ENCODE measurements around the gene SLC35E2B.
"Not testable (repeated sequence)": the region's sequence is repeated elsewhere in the genome, so short reads cannot be mapped to it uniquely, and the experiment has no call there.

SLC35E2B gene

DNA sequence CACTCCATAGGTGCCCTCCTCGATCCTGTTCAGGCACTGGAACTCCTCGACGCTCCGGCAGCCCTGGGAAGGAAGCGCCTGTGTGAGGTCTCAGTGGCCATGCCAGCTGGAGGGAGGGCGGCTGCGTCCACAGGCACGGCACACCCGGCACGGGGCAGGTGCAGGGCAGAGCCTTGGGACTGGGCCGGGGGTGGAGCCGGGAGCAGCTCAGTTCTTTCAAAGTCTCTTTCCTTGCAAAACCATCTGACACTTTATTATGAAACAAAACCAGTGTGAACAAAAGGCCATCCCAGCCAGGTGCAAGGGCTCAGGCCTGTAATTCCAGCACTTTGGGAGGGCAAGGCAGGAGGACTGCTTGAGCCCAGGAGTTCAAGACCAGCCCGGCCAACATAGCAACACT is 54.1 kb downstream of the SLC35E2B start:
- DNase-seq (ENCODE audit: low spot score), result not testable (repeated sequence)

DNA sequence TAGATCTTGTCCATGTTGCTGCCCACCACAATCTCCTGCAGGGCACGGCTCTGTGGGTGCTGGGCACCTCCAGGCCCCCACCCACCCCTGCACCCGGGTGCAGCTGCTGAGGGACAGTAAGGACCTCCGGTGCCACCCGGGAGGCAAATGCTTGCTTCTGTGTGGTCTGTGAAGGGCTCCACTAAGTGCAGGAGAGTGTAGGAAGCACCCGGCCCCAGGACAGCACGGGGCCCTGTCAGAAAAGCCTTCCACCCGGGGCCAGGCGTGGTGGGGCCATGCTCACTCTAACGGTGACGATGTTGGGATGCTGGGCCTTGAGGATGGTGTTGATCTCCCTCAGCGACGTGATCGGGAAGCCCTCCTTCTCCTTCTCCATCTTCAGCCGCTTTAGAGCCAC is 55.1 kb downstream of the SLC35E2B start:
- not testable (repeated sequence) for DNase-seq (ENCODE audit: low spot score)

DNA sequence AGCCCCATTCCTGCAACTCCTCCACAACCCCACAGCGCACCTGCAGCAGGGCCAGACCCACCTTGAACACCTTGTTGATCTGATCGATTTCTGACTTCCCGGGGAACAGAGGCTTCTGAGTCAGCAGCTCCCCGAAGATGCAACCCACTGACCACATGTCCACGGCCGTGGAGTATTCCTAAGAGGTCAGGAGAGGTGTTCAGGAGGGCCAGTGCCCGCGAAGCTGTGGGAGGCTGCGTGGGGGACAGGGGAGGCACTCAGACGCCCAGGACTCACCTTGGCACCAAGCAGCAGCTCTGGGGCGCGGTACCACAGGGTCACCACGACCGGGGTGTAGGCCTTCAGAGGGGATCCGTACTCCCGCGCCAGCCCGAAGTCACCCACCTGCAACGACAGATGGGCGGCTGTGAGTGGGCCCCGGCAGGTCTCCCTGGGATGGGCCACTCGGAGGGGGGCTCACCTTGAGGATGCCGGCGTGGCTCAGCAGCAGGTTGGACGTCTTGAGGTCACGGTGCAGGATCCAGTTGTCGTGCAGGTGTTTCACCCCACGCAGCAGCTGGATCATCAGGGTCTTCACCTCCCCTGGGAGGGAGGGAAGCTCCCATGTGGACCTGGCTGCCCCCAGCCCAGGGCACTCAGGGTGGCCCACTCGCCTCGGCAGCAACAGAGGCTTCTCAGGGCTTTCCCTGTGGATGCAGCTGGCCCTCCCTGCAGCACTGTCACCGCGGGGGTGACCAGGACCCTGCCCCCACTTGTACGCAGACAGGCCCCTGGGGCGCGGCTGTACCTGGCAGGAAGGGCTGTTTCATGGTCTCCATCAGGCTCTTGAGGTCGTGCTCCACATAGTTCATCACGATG is 55.7 kb downstream of the SLC35E2B start:
- DNase-seq (ENCODE audit: low spot score), result not testable (repeated sequence)

DNA sequence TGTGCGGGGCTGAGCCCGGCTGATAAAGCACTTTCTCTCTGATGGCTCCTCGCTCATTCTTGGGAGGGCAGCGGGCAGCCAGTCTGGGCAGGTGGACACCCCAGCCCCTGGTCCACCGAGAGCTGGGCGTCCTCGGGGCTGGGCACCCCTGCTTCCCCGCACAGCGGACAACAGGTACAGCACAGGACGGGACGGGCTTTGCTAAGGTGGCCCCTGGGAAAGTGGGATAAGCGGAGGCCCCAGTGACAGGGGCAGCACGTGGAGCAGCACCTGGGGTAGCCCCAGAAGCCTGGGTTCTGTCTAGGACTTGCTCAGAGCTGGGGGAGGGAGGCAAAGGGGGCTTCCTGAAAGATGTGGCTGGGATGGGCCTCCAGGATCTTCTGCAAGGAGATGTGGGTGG is 58.0 kb downstream of the SLC35E2B start:
- DNase-seq (ENCODE audit: low spot score), result not testable (repeated sequence)

DNA sequence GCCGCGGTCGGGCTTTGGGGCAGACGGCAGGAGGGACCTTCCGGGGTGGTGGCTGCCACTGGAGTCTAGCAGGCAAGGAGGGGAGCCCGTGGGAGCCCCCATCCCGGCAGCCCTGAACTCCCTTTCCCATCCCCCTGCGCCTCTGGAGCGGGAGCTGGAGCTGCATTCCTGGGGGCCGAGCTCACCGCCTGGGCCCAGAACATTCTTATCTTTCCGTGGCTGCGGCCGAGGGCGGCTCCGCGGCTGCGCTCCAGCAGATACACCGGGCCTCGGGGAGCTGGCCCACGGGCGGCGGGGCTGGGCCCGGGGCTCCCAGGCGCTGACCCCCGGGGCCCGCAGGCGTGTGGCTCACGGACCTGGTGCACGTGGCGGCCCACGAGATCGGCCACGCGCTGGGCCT is 59.2 kb downstream of the SLC35E2B start:
- DNase-seq (ENCODE audit: low spot score), result not testable (repeated sequence)

DNA sequence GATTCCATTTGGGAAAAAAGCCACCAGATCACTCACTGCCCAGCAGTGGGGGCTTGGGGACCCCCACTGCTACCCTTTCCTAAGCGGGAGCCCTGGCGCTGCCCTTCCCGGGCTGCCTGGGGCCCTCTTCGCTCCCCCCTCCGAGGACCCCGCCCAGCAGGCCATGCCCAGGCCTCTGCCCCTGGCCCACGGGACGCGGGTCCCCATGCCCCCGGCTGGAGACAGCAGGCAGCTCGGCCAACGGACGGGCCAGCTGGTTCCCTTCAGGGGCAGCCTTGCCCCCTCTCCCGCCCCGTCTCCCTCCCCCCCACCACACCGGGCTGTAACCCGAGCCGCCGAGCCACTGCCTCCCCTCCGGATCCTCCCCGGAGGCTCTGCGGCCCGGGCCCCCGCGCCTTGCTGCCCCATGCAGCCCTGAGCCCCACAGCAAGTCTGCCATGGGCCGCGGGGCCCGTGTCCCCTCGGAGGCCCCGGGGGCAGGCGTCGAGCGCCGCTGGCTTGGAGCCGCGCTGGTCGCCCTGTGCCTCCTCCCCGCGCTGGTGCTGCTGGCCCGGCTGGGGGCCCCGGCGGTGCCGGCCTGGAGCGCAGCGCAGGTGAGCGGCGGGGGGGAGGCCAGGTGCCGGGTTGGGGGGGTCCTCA is 60.7 kb downstream of the SLC35E2B start, which contains the start of gene MMP23B:
TSS of gene MMP23B (plus strand) at position 392 of the 639 bp plus-strand sequence. CDS start at position 438, 46 bp downstream.
- DNase-seq (ENCODE audit: low spot score), result no peak

DNA sequence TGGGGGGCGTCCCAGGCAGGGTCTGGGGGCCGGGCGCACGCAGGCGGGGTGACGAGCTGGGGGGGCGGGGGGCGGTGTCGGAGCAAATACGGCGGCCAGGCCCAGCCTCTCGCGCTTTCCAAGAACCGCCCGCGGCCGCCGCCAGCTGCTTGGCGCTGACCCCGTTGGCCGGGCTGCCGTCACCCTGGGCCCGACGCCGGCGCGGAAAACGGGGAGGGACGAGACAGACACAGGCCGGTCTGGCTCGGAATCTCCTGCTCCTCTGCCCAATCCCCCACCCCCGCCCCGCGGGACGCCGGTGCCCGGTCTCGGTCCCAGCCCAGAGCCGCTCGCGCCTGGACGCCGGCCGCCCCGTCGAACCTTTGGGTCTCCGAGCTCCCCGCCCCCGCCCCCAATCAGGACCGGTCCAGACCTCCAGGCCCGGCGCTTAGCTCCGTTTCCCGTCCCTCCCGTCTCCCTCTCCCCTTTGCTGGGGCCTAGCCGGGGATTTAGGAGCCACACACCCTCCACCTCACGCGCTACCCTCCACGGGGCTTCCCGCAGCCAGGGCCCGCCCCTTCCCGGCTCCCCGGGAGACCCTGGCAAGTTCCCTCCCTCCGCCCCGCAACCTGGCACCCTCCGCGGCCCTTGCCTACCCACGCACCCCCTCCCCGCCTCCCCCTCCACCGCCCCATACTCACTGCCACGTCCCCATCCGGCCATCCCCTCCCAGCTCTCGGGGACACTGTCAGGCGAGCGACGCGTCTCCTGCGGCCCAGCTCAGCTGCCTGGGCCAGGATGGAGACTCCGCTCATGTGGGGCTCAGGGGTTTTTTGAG is 61.4 kb downstream of the SLC35E2B start:
- no peak for DNase-seq (ENCODE audit: low spot score)

DNA sequence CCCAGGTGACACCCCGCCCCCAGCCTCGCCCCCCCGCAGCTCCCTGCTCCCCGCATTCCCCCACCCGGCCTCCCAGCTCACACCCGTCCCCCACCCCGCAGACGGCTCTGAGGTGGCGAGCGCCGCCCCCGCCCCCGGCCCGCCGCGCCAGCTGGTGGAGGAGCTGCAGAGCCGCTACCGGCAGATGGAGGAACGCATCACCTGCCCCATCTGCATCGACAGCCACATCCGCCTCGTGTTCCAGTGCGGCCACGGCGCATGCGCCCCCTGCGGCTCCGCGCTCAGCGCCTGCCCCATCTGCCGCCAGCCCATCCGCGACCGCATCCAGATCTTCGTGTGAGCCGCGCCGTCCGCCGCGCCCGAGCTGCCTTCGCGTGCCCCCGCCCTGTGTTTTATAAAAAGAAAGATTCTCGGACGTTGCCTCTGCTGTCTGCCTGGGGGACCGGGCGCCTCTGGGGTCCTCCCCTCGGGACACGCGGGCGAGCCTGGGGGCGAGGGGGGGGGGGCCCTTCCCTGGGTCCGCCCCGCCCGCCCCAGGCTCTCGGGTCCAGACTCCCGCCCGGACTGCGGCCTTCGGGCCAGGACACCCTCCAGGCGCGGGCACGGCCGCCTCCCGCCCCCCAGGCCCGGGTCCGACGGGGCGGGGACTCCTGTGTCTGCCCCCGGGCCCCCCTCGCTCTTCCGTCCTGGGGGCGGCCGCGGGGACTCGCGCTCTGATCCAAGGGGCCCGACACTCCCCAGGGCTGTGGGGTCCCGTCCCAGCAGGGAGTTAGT is 62.2 kb downstream of the SLC35E2B start:
- peak; percentile 38 for DNase-seq (ENCODE audit: low spot score)

DNA sequence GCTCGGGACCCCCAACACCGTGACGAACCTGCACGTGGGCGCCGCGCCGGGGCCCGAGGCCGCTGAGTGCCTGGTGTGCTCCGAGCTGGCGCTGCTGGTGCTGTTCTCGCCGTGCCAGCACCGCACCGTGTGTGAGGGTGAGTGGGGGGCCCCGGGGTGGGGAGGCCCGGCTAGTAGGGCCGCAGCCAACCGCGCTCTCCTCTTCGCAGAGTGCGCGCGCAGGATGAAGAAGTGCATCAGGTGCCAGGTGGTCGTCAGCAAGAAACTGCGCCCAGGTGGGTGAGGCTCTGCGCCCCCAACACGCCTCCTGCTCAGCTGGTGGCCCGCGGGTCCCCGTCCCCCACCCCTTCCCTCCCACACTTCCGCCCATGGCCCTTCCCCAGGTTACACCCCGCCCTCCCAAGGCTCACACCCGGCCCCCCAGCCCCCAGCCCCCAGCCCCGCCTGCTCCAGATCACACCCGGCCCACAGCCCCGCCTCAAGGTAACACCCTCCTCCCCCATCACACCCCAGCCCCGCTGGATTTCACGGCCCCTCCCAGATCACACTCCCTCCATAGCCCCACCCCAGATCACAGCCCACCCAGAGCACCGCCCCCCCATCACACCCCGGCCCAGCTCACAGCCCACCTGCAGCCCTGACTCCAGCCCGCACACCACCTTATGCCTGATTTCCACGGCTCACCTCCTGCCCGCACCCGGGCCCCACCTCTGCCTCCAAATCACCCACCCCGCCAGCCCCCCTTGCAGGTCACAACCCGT is 63.0 kb downstream of the SLC35E2B start:
- no peak for DNase-seq (ENCODE audit: low spot score)

DNA sequence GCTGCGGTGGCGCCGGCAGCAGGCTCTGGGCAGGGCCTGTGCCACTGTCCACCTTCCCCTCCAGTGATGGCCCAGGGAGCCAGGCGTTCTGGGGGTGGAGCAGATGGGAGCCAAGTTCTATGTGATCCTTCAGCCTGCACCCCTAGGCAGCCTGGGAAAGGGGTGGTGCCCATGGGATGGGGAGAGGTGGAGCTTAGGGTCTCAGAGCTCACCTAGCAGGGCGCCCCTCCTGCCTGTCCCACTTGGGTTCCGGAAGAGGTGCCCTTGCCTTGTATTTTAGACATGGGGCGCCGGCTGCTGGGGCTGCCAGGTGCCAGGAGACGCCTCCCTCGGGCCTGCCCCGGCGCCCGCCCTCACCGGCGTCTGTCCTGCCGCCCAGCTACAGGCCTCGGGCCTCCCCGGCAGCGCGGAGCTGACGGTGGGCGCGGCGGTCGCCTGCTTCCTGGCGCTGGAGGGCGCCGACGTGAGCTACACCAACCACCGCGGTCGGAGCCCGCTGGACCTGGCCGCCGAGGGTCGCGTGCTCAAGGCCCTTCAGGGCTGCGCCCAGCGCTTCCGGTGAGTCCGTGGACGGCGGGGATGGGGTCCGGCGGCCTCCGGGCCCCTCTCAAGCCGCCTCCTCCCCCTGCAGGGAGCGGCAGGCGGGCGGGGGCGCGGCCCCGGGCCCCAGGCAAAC is 63.7 kb downstream of the SLC35E2B start:
- DNase-seq (ENCODE audit: low spot score), result no peak

DNA sequence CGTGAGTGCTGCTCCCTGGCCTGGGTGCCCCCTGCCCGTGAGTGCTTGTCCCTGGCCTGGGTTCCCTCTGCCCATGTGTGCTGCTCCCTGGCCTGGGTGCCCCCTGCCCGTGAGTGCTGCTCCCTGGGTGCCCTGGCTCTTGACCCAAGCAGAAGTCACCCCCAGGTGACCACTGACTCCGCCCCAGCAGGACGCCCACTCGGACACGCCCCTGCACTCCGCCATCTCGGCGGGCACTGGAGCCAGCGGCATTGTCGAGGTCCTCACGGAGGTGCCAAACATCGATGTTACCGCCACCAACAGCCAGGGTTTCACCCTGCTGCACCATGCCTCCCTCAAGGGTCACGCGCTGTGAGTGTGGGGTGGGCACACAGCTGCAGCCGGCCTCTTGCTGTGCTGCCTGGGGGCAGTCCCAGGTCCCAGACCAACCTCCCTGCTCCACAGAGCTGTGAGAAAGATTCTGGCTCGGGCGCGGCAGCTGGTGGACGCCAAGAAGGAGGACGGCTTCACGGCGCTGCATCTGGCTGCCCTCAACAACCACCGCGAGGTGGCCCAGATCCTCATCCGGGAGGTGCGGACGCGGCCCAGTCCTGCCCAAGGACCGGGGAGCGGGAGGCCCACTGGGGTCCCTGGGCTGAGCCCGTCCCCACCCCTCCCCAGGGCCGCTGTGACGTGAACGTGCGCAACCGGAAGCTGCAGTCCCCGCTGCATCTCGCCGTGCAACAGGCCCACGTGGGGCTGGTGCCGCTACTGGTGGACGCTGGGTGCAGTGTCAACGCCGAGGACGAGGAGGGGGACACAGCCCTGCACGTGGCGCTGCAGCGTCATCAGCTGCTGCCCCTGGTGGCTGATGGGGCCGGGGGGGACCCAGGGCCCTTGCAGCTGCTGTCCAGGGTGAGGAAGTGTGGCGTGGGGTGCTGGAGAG is 64.5 kb downstream of the SLC35E2B start:
- DNase-seq (ENCODE audit: low spot score), result no peak

DNA sequence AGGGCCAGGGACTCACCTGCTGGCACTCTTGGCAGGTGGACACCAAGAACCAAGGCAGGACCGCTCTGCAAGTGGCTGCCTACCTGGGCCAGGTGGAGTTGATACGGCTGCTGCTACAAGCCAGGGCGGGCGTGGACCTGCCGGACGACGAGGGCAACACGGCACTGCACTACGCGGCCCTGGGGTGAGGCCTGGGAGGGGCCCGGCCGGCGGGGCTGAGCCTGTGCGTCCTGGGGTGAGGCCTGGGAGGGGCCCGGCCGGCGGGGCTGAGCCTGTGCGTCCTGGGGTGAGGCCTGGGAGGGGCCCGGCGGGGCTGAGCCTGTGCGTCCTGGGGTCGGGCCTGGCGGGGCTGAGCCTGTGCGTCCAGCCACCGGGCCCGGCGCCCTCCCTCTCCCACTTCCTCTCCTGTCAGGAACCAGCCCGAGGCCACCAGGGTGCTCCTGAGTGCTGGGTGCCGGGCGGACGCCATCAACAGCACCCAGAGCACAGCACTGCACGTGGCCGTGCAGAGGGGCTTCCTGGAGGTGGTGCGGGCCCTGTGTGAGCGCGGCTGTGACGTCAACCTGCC is 65.2 kb downstream of the SLC35E2B start:
- no peak for DNase-seq (ENCODE audit: low spot score)

DNA sequence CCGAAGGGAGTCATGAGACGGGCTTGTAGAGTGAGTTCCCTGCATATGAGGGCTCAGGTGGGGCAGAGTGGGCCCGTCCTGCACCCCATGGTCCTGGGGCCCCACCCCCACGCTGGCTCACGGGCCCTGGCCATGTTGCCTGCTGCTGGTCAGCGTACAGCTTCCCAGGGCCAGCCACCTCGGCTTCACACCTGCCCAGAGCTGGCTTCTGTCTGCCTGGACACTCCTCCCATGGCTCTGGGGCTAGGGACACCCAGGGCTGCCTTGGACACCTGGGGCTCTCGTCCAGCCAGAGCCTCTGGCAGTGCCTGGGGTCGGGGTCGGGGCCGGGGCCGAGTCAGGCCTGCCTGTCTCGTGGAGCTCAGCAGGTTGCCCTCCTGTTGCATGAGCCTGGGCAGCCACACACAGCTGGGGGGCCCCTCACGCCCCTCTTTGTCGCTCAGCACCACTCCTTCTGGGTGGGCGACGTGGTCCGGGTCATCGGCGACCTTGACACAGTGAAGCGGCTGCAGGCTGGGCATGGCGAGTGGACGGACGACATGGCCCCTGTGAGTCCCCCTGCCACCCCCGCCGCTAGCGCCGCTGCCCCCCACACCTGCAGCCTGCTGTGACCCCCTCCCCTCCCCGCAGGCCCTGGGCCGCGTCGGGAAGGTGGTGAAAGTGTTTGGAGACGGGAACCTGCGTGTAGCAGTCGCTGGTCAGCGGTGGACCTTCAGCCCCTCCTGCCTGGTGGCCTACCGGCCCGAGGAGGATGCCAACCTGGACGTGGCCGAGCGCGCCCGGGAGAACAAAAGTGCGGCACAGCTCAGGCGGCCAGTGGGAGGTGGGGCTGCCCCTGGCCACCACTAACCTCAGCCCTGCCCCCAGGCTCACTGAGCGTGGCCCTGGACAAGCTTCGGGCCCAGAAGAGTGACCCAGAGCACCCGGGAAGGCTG is 66.1 kb downstream of the SLC35E2B start:
- no peak for DNase-seq (ENCODE audit: low spot score)

DNA sequence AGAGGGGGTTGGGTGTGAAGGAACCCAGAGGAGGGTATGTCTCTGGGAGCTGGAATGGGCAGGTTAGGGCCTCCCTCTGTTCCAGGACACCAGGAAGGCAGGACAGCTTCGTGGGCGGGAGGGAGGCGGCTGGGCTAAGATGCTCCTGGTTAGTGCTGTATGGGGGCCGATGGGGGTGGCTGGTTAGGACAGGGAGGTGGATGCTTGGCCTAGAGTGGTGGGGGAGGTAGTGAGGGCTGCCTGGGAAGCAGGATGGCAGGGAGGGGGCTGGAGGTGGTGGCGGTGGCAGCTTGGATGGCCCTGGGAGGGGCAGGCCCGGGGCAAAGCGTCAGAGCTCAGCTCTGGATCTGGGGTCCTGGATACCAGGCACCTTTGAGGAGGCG is 66.8 kb downstream of the SLC35E2B start:
- DNase-seq (ENCODE audit: low spot score), result no peak

DNA sequence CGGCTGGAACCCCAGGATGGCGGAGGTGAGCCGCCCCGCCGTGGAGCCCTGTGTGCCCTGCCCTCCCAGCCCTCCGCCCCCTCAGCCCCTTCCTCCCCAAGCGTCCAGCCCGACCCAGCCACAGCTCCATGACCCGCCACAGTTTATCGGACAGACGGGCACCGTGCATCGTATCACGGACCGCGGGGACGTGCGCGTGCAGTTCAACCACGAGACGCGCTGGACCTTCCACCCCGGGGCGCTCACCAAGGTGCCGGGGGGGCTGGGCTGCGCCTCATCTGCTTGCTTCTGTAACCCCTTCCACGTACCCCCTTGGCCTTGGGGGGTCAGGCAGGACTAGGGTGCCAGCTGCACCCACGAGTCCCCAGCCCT is 67.2 kb downstream of the SLC35E2B start:
- DNase-seq (ENCODE audit: low spot score), result no peak

DNA sequence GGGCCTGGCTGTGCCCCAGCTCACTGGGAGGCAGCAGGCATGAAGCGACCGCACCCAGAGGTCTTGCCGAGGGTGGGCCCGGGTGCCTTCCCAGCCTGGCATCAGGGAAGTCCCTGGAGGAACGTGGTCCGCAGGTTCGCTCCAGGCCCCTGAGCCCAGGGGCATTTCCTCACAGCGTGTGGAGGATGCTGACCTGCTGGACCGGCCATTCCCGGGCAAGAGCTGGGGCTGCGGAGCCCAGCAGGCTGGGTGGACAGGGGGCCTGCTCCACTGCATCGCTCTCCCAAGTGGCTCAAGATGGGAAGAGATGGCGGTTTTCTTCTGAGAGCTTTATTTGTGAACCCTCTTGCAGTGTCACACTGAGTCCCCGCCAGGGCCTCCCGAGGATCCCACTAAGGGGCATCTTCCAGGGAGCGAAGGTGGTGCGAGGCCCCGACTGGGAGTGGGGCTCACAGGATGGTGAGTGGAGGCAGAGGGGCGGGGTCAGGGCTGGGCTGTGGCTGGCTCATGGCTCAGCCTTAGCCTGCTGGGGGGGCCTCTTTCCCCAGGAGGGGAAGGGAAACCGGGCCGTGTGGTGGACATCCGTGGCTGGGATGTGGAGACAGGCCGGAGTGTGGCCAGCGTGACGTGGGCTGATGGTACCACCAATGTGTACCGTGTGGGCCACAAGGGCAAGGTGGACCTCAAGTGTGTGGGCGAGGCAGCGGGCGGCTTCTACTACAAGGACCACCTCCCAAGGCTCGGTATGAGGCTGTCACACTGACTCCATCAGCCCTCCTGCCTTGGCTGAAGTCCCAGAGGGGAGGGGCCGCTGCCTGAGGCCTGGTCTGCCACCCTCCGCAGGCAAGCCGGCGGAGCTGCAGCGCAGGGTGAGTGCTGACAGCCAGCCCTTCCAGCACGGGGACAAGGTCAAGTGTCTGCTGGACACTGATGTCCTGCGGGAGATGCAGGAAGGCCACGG is 67.9 kb downstream of the SLC35E2B start:
- DNase-seq (ENCODE audit: low spot score), result no peak
